GM18870 (cell line): ENCODE measurements around the gene ULK3.

Experiments
- ATAC-seq: cut with Tn5 transposase; IDR thresholded peaks from one replicate; pipeline ENCODE4 v1.9.1; 2021; ENCODE audit warnings: moderate library complexity; ENCODE audit not compliant: unreplicated experiment

ULK3 gene

DNA sequence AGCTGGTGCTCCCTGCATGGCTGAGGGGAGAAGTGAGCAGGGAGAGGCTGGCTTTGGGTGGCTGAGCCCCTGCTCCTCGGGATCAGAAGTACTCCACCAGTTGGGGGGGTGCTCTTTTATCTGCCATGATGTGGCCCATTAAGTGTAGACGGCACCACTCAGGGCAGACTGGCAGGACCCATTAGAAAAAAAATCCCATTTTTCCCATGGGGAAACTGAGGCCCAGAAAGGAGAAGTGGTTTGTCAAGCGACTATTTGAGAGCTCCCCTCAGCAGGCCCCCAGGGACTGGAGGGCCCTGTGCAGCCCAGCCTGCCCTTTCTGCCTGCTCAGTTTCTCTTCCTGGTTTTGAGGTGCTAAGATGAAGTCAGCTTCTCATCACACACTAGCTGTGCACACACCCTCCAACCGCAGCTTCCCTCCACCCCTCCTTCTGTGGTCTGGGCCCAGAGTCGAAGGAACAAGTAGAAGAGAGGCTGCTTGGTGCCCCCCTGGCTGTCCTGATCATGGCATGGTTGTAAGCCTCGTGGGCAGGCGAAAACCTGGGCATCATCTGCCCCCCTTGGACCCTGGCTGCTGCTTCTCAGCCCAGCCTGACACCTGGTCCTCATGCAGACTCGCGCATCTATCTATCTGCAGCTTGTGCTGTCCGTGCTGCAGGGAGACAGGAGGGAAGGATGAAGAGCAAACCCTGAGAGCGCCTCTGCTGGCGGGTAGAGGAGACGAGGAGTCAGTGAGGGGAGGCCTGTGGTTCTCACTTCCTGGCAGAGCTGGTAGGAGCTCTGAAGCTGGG is 55.5 kb downstream of the ULK3 start:
- peak; percentile 40 for ATAC-seq

DNA sequence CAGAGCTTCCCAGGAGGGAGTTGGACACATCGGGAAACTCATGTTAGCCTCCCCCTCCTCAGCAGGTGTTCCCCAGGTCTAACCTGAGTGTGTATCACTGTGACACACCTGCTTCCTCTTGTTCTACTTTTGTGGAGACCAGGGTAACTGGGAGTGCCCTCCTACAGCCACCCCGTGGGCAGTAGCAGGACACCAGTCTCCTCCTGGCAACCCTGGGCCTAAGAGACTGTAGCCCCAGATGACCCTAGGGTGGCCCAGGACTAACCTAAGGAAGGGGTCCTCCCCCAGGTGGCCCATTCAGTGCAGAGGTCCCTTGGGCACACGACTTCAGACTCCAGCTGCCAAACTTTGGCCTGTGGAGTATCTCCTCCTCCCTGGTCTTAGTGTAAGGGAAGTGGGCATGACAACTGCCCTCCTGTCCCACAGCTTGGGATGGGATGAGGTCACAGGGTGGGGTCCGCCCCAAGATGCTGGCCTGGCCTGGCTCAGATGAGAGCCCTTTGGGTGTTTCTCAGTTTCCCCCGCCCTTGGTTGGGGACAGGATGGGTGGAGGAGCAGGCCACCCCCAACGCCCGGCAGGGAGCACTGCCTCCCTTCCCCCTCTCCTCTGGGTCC is 56.3 kb downstream of the ULK3 start:
- ATAC-seq, result no peak
